K562 (cell line): ENCODE data around the gene NECTIN2. TPM values are rescaled to one million over a fixed set of nuclear protein-coding genes. Genes with fewer than 3 reads are reported as not detected.

ENCODE experiments used
- ARHGAP35 ChIP-seq: fragments of 450-650 bp; IDR thresholded peaks from 2 replicates; pipeline ENCODE4 v1.6.1; 2018; ENCODE audit not compliant: partially characterized antibody
- CEBPZ ChIP-seq: fragments of 150-350 bp; IDR thresholded peaks from 2 replicates; pipeline ENCODE4 v1.6.1; 2014; ENCODE audit warnings: low read depth, mild to moderate bottlenecking, low read length, borderline replicate concordance
- E2F1 ChIP-seq: sonication (generic); formaldehyde crosslinking; IDR thresholded peaks from 2 replicates; pipeline ENCODE4 v1.8.1; 2023; ENCODE audit warnings: mild to moderate bottlenecking, missing genetic modification reagents, moderate library complexity
- EWSR1 ChIP-seq: fragments of 450-650 bp; IDR thresholded peaks from 2 replicates; pipeline ENCODE4 v1.6.1; 2018; ENCODE audit warnings: borderline replicate concordance, mild to moderate bottlenecking, low read depth, moderate library complexity; ENCODE audit not compliant: partially characterized antibody
- GABPB1 ChIP-seq: sonication (generic); formaldehyde crosslinking; IDR thresholded peaks from 2 replicates; pipeline ENCODE4 v1.8.0; 2022; ENCODE audit warnings: mild to moderate bottlenecking, missing genetic modification reagents
- MCM3 ChIP-seq: fragments of 450-650 bp; IDR thresholded peaks from 2 replicates; pipeline ENCODE4 v1.6.1; 2016
- MYNN ChIP-seq, 2 experiments: sonication (generic); formaldehyde crosslinking in 1 of 2; IDR thresholded peaks; 2 replicates each; pipeline versions ENCODE4 v1.5.0 to v1.6.1; 2016 to 2020; ENCODE audit warnings: antibody characterized with exemption in 1 of 2, missing genetic modification reagents in 1 of 2
- NR2C1 ChIP-seq, 2 experiments: fragments of 450-650 bp; IDR thresholded peaks; 2 replicates each; pipeline ENCODE4 v1.6.1; 2017; ENCODE audit warnings: mild to moderate bottlenecking in 2 of 2, antibody characterized with exemption in 1 of 2, inconsistent platforms in 1 of 2, missing compliant biosample characterization in 1 of 2, missing genetic modification characterization in 1 of 2
- RBM15 ChIP-seq: fragments of 200-400 bp; formaldehyde crosslinking; IDR thresholded peaks from 2 replicates; pipeline ENCODE4 v1.6.1; 2018; ENCODE audit warnings: mild to moderate bottlenecking, low read length, moderate library complexity; ENCODE audit not compliant: insufficient read depth
- SMAD4 ChIP-seq: fragments of 250-450 bp; sonication (Bioruptor Pico); conservative IDR thresholded peaks from 2 replicates; pipeline ENCODE4 v1.8.0; 2021; ENCODE audit warnings: inconsistent platforms, mild to moderate bottlenecking, moderate library complexity
- THAP7 ChIP-seq: fragments of 250-450 bp; sonication (Bioruptor Pico); IDR thresholded peaks from 2 replicates; pipeline ENCODE4 v1.5.0; 2021
- TRIM24 ChIP-seq, 2 experiments: fragments of 450-650 bp; IDR thresholded peaks; 2 replicates each; pipeline ENCODE4 v1.6.1; 2016
- XRCC3 ChIP-seq: fragments of 450-650 bp; IDR thresholded peaks from 2 replicates; pipeline ENCODE4 v1.6.1; 2017; ENCODE audit warnings: mild to moderate bottlenecking, moderate library complexity
- ZBTB26 ChIP-seq: fragments of 450-650 bp; formaldehyde crosslinking; IDR thresholded peaks from 2 replicates; pipeline ENCODE4 v1.4.0; 2022; ENCODE audit warnings: missing genetic modification characterization
- ZNF175 ChIP-seq: fragments of 200-800 bp; sonication (Bioruptor generic); IDR thresholded peaks from 2 replicates; pipeline ENCODE4 v1.6.1; 2016; ENCODE audit warnings: low read depth, mild to moderate bottlenecking, missing genetic modification characterization, missing compliant biosample characterization
- ZNF263 ChIP-seq: sonication (generic); formaldehyde crosslinking; IDR thresholded peaks from 2 replicates; pipeline ENCODE4 v1.8.0; 2022; ENCODE audit warnings: mild to moderate bottlenecking, missing genetic modification reagents, borderline replicate concordance
- ZNF41 ChIP-seq: fragments of 250-450 bp; sonication (Bioruptor Pico); conservative IDR thresholded peaks from 2 replicates; pipeline ENCODE4 v1.4.0; 2020; ENCODE audit warnings: mild to moderate bottlenecking
- ZNF696 ChIP-seq: fragments of 250-450 bp; sonication (Bioruptor Pico); conservative IDR thresholded peaks from 2 replicates; pipeline ENCODE4 v1.4.0; 2020; ENCODE audit warnings: mild to moderate bottlenecking, moderate library complexity
- polyA plus RNA-seq, 8 experiments: library from polyadenylated mRNA; depleted of rRNA in 4 of 8; stranded (reverse) in 5 of 8; unstranded in 3 of 8; fragments of >200 nt; fragmentation: Nextera tagmentation in 2 of 8; fragmentation: Illumina TruSeq in 1 of 8; extraction: Ambion mirVana in 2 of 8; extraction: Trizol in 1 of 8; gene quantifications; 2 replicates each; pipeline versions ENCODE4 v1.2.1 to v1.2.3, GENCODE V29; 2011 to 2014; ENCODE audit warnings: inconsistent platforms in 1 of 8, missing spikeins in 1 of 8
- total RNA-seq, 7 experiments: library from RNA; depleted of rRNA in 6 of 7; stranded (reverse); fragments of >200 nt in 6 of 7; fragmentation: Illumina TruSeq in 2 of 7; extraction: Trizol in 2 of 7; gene quantifications; 2 replicates each; pipeline versions ENCODE4 v1.2.1 to v1.2.3, GENCODE V29; 2011 to 2021; ENCODE audit warnings: low replicate concordance in 1 of 7
- TF ChIP-seq, protein P1 (sequence below): IDR thresholded peaks from 2 replicates; pipeline ENCODE4 v1.6.1; 2014; ENCODE audit warnings: antibody characterized with exemption

NECTIN2 gene
- total and polyA plus RNA-seq, 9 of the 15 experiments (the other 6 are each of a cell fraction or from before 2014, with no cell fraction given): 3.9 to 94.9 (median 34.9) TPM

- TF ChIP-seq, protein P1, sequence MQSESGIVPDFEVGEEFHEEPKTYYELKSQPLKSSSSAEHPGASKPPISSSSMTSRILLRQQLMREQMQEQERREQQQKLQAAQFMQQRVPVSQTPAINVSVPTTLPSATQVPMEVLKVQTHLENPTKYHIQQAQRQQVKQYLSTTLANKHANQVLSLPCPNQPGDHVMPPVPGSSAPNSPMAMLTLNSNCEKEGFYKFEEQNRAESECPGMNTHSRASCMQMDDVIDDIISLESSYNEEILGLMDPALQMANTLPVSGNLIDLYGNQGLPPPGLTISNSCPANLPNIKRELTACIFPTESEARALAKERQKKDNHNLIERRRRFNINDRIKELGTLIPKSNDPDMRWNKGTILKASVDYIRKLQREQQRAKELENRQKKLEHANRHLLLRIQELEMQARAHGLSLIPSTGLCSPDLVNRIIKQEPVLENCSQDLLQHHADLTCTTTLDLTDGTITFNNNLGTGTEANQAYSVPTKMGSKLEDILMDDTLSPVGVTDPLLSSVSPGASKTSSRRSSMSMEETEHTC: no peak
- TF ChIP-seq TRIM24 (IDR thresholded peaks at IDR 0.05) (0 out of 4 replicates have a peak, but pooled peaks of 1 of the 2 experiments have one; percentile 7), GABPB1 (CRISPR knock-in tag) (0 out of 2 replicates have a peak, but pooled peaks have one; percentile 29), ZNF263 (no peak), ARHGAP35 (peak; percentile 66), SMAD4 (CRISPR knock-in tag) (no peak), RBM15 (no peak), ZBTB26 (CRISPR knock-in tag) (peak; percentile 69; the same call in 1 of the 2 replicates), ZNF696 (CRISPR knock-in tag) (no peak), MYNN (IDR thresholded peaks at IDR 0.05) (no peak), MYNN (CRISPR knock-in tag; IDR thresholded peaks at IDR 0.05) (no peak), EWSR1 (no peak), ZNF41 (CRISPR knock-in tag) (no peak), THAP7 (CRISPR knock-in tag) (no peak), NR2C1 (IDR thresholded peaks at IDR 0.05) (no peak), NR2C1 (tag; IDR thresholded peaks at IDR 0.05) (0 out of 2 replicates have a peak, but pooled peaks have one; percentile 0), E2F1 (CRISPR knock-in tag) (0 out of 2 replicates have a peak, but pooled peaks have one; percentile 55), MCM3 (no peak), CEBPZ (no peak), XRCC3 (no peak), ZNF175 (no peak)
Observed at GRCh38 chr19:44848036-44848811, 2.1 kb downstream of the NECTIN2 start (continued).
